Measurements from ENCODE around the gene FEM1A. TPM values are rescaled to one million over a fixed set of nuclear protein-coding genes. Genes with fewer than 3 reads are reported as not detected.

FEM1A gene
- total and polyA plus RNA-seq, 2 of the 13 experiments (the other 11 are each of a cell fraction or from before 2014, with no cell fraction given) = 3.2 to 10.8 TPM

DNA sequence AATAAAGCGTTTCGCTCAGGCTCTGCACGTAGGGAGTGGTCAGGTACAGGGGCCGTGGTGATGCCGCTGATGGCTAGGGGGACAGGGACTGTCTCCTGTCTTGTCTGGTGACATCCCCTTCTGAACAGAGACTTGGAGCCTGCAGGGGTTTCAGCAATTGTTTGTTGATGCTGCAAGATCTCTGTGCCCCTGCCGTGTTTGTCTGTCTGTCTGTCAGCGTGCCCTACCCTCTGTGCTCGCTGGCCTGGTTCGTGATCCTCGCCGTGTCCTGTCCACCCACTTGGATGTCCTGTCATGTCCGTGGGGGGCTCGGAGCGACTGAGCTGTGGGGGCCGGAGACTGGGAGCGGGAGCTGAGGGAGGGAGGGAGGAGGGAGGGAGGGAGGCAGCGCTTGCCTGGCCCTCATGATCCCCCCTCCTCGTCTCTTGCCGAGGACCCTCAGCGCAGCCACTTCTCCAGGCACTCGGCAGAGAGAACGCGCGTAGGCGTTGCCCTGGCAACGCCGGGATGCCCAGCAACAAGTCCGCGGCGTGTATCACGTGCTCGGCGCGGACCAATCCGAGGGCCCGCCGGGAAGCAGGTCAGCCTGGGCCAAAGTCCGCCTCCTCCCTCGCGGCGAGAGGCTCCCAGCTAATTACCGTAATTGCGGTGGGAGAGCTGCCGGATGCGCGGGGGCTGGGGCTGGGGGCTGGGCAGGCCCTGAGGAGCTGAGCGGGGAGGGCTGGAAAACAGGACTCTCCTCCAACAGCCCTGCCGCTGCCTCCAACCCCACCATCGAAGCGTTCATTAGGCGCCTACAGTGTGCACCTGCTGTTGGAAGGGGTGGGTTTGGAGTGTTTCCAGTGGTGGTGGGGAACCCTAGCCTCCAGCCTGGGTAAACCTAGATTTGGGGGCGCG, 31.9 kb upstream of the FEM1A start (continued):
- TF ChIP-seq, protein P1, sequence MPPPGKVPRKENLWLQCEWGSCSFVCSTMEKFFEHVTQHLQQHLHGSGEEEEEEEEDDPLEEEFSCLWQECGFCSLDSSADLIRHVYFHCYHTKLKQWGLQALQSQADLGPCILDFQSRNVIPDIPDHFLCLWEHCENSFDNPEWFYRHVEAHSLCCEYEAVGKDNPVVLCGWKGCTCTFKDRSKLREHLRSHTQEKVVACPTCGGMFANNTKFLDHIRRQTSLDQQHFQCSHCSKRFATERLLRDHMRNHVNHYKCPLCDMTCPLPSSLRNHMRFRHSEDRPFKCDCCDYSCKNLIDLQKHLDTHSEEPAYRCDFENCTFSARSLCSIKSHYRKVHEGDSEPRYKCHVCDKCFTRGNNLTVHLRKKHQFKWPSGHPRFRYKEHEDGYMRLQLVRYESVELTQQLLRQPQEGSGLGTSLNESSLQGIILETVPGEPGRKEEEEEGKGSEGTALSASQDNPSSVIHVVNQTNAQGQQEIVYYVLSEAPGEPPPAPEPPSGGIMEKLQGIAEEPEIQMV (CRISPR knock-in tag; IDR thresholded peaks at IDR 0.05; ENCODE audit: low read depth) = peak; percentile 80; the same call in 1 of the 2 replicates
- TF ChIP-seq KLF15 (CRISPR knock-in tag; IDR thresholded peaks at IDR 0.05; ENCODE audit: borderline replicate concordance) (no peak), ZNF746 (CRISPR knock-in tag; IDR thresholded peaks at IDR 0.05) (no peak), ZNF615 (CRISPR knock-in tag; IDR thresholded peaks at IDR 0.05; ENCODE audit: borderline replicate concordance) (no peak), SNAPC2 (CRISPR knock-in tag; IDR thresholded peaks at IDR 0.05) (no peak), ISL2 (CRISPR knock-in tag; IDR thresholded peaks at IDR 0.05) (no peak; the same call in 1 of the 2 replicates), TSC22D2 (CRISPR knock-in tag; IDR thresholded peaks at IDR 0.05; ENCODE audit: borderline replicate concordance) (no peak), RFXAP (CRISPR knock-in tag; IDR thresholded peaks at IDR 0.05; ENCODE audit: borderline replicate concordance) (peak; percentile 99), ZNF256 (CRISPR knock-in tag; conservative IDR thresholded peaks at IDR 0.05) (no peak), BHLHE40 (IDR thresholded peaks at IDR 0.05; ENCODE audit: low read length) (peak; percentile 62; the same call in 1 of the 2 replicates), RXRA (CRISPR knock-in tag; IDR thresholded peaks at IDR 0.05) (peak; percentile 56; the same call in 1 of the 2 replicates), POLR2A (IDR thresholded peaks at IDR 0.05; ENCODE audit: insufficient read depth in 1 of 2, low read depth in 2 of 2, low read length in 2 of 2) (no peak), ZBTB7A (CRISPR knock-in tag; IDR thresholded peaks at IDR 0.05) (peak; percentile 89), SPEN (CRISPR knock-in tag; IDR thresholded peaks at IDR 0.05; ENCODE audit: low read depth) (peak; percentile 90), ELF1 (CRISPR knock-in tag; IDR thresholded peaks at IDR 0.05) (0 out of 2 replicates have a peak, but pooled peaks have one; percentile 25), ZNF326 (CRISPR knock-in tag; IDR thresholded peaks at IDR 0.05; ENCODE audit: borderline replicate concordance) (no peak), FOXK2 (IDR thresholded peaks at IDR 0.05) (no peak), ZBTB38 (CRISPR knock-in tag; IDR thresholded peaks at IDR 0.05) (0 out of 2 replicates have a peak, but pooled peaks have one; percentile 51)
- TF ChIP-seq, protein P2, sequence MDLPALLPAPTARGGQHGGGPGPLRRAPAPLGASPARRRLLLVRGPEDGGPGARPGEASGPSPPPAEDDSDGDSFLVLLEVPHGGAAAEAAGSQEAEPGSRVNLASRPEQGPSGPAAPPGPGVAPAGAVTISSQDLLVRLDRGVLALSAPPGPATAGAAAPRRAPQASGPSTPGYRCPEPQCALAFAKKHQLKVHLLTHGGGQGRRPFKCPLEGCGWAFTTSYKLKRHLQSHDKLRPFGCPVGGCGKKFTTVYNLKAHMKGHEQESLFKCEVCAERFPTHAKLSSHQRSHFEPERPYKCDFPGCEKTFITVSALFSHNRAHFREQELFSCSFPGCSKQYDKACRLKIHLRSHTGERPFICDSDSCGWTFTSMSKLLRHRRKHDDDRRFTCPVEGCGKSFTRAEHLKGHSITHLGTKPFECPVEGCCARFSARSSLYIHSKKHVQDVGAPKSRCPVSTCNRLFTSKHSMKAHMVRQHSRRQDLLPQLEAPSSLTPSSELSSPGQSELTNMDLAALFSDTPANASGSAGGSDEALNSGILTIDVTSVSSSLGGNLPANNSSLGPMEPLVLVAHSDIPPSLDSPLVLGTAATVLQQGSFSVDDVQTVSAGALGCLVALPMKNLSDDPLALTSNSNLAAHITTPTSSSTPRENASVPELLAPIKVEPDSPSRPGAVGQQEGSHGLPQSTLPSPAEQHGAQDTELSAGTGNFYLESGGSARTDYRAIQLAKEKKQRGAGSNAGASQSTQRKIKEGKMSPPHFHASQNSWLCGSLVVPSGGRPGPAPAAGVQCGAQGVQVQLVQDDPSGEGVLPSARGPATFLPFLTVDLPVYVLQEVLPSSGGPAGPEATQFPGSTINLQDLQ (CRISPR knock-in tag; IDR thresholded peaks at IDR 0.05) = no peak
- TF ChIP-seq, protein P3, sequence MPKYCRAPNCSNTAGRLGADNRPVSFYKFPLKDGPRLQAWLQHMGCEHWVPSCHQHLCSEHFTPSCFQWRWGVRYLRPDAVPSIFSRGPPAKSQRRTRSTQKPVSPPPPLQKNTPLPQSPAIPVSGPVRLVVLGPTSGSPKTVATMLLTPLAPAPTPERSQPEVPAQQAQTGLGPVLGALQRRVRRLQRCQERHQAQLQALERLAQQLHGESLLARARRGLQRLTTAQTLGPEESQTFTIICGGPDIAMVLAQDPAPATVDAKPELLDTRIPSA (CRISPR knock-in tag; IDR thresholded peaks at IDR 0.05; ENCODE audit: borderline replicate concordance) = no peak
- TF ChIP-seq, protein P4, sequence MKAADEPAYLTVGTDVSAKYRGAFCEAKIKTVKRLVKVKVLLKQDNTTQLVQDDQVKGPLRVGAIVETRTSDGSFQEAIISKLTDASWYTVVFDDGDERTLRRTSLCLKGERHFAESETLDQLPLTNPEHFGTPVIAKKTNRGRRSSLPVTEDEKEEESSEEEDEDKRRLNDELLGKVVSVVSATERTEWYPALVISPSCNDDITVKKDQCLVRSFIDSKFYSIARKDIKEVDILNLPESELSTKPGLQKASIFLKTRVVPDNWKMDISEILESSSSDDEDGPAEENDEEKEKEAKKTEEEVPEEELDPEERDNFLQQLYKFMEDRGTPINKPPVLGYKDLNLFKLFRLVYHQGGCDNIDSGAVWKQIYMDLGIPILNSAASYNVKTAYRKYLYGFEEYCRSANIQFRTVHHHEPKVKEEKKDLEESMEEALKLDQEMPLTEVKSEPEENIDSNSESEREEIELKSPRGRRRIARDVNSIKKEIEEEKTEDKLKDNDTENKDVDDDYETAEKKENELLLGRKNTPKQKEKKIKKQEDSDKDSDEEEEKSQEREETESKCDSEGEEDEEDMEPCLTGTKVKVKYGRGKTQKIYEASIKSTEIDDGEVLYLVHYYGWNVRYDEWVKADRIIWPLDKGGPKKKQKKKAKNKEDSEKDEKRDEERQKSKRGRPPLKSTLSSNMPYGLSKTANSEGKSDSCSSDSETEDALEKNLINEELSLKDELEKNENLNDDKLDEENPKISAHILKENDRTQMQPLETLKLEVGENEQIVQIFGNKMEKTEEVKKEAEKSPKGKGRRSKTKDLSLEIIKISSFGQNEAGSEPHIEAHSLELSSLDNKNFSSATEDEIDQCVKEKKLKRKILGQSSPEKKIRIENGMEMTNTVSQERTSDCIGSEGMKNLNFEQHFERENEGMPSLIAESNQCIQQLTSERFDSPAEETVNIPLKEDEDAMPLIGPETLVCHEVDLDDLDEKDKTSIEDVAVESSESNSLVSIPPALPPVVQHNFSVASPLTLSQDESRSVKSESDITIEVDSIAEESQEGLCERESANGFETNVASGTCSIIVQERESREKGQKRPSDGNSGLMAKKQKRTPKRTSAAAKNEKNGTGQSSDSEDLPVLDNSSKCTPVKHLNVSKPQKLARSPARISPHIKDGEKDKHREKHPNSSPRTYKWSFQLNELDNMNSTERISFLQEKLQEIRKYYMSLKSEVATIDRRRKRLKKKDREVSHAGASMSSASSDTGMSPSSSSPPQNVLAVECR (CRISPR knock-in tag; IDR thresholded peaks at IDR 0.05; ENCODE audit: borderline replicate concordance) = peak; percentile 85
